GM21367 (cell line): ENCODE results near the gene HNRNPAB.

Experiments used
- ATAC-seq: cut with Tn5 transposase; IDR thresholded peaks from one replicate; pipeline ENCODE4 v1.9.1; 2021; ENCODE audit not compliant: unreplicated experiment

HNRNPAB gene

GRCh38 chr5:178204182-178204934, at the start of gene HNRNPAB:
Gene HNRNPAB, plus strand, starts transcription at chr5:178204533. Its CDS starts 305 bp downstream, at chr5:178204838.
- peak; percentile 75 for ATAC-seq

- no peak for ATAC-seq
Observed at GRCh38 chr5:178155065-178155464, 49.3 kb upstream of the HNRNPAB start.

DNA sequence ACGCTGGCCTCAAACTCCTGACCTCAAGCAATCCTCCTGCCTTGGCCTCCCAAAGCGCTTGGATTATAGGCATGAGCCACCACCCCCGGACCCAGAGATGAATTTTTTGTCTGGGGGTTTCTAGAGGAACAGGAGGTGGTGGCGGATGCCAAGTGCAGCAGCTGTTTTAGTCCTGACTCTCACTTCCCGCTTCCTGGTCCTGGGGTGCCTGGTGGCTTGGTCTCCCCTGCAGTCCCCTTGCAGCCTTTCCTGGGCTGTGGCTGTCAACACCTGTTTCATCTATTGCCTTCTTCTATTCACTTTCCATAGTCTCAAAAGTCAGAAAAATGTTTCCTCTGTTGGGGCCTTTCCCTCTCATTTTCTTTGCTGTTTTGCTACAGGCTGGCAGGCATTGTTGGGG, 44.2 kb upstream of the HNRNPAB start:
- no peak for ATAC-seq

GRCh38 chr5:178162481-178162880, 41.9 kb upstream of the HNRNPAB start:
- ATAC-seq: no peak

DNA sequence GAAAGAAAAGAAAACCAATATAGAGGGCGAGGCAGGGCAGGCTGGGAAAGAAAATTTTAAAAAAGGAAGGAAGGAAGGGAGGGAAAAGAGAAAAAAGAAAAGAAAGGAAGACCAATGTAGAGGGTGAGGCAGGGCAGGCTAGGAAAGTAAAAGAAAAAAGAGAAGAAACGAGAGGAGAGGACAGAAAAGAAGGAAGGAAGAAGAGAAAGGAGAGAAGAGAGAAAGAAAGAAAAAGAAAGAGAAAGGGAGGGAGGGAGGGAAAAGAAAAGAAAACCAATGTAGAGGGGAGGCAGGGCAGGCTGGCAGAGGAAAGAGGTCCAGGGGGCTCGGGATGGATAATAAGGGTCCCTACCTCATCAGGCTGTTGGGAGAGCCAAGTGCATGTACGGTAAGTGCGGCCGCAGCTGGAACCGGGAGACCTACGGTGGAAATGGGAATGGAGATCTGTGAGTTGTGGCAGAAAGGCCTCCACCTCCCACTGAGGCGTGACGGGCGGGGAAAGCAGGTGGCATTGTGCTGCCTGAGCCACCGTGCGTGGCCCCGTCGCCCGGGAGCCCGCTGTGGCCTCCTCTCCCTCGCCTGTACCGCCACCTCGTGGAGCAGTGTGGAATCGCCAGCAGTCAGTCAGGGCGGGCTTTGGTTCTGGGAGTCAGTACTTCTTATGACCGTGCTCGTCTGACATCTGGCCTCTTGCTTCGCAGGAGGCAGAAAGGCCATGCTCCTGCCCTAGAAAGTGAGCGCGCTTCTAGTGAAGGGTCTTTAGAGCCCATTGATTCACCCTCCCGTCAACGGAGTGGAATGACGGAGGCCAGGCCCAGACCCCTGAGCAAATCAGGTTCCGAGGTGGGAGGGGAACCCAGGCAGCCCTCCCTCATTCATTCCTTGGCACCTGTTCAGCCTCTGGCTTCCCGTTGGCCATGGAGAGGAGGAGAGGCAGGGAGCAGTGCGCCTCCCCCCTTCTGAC, 40.3 kb upstream of the HNRNPAB start:
- peak; percentile 88 for ATAC-seq

DNA sequence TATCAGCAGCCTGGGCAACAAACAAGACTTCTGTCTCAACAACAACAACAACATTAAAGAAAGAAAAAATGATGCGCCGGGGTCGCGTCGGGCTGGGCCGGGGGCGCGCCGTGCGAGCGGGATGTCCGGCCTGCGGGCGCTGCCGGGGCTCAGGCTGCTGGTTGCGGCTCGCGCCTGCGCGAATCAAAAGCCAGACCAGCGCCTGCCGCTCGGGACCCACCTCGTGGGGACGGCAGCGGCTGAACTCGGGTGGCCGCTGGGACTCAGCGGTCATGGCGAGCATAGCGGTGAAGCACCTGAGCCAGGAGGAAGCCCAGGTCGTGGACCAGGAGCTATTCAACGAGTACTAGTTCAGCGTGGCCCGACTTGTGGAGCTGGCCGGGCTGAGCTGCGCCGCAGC, 38.8 kb upstream of the HNRNPAB start:
- ATAC-seq: no peak

DNA sequence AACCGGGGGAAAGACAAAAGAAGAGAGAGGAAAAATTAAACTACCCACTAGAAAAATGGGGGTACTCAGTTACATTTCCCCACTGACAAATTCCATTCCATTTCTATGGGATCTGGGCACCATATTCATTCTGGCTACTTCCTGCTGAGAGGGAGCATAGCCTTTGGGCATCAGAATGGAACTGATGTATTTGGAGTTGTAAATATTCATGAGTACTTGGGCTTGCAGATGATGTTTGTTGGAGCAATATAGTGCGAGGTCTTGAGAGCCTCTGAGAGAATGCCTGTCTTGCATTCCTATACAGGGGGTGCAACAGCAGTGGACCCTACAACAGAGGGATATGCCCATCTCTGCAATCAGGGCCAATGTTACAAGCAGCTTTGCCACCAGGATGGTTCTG, 33.9 kb upstream of the HNRNPAB start:
- ATAC-seq: no peak

DNA sequence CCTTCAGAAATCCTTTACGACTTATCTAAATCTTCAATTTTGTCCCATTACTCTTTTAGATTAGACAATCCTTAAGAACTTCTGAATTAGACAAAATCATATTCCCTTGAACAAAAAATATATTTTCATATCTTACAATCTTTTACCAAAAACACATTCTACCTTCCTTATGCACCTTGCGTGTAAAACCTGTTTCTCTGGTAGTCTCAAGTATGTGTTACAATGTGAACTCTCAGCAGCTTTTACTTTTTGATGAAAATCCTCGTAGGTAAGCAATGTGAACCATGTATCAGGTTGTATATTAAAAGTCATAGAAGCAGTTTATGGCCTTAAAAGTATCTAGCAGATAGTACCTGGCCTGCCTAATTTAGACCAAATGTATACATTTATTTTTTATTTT, 29.9 kb upstream of the HNRNPAB start:
- no peak for ATAC-seq

GRCh38 chr5:178176791-178177190, 27.5 kb upstream of the HNRNPAB start:
- no peak for ATAC-seq

DNA sequence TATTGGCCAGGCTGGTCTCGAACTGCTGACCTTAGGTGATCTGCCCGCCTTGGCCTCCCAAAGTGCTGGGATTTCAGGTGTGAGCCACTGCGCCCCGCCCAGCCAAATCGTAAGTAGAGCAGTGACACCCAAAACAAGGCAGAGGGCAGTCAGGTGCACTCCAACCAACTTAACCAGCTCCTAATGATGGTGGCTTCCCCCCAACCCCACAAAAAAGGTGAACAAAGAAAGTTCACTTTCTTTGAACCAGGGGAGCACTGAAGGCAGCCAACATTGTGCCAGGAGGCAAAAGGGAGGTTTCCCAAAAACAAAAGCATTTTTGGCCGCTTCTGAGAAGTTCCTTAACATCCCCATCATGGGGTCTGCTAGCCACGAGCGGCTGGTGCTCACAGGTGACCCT, 26.8 kb upstream of the HNRNPAB start:
- ATAC-seq: no peak

GRCh38 chr5:178180141-178180863, 24.0 kb upstream of the HNRNPAB start:
- ATAC-seq: no peak

DNA sequence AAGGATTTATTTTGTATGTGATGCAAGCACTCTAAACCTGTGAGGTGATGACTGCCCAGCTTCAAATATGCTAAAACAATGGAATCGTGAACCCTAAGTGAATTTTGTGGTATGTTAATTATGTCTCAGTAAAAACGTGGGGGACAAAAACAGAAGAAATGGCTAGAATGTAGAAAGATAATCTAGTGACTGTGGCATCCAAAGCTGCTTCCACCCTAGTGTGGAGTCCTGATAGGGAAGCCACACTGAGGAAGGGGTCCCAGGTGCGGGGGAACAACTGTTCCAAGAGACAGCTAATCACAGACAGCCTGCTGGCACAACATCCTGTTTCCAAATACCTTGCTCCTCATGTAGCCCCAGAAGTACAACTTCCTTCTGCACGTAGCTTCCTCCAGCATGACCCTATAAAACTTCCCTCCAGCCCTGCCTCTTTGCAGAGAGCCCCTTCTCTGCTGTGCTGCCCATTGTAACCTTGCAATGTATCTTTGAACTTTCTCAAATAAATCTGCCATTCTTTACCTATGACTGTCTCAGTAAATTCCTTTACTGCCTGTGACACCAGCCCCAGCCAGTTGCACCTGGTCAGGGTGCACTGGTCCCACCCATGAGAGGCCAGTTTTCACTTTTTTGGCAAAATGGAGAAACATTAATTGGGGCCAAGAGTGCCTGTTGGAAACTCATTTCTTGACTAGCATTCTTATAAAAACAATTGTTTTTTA, 22.0 kb upstream of the HNRNPAB start:
- ATAC-seq: no peak

DNA sequence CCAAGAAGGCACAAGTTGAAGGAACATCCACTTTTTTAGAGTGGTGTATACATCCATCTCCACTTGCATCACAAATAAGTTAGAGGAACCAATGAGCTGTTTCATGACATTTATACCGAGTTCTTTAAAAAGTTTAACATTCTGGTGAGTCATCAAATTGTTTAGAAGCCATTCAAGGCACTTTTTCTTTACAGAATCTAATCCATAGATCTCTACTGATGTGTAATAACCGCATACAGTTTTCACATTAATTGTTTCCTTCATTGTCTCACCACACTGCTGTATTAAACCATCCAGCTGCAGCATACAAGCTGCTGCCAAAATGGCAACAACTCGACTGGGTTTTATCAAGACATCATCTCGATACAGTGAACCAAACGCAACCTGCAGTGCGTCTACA, 17.9 kb upstream of the HNRNPAB start:
- ATAC-seq: no peak

DNA sequence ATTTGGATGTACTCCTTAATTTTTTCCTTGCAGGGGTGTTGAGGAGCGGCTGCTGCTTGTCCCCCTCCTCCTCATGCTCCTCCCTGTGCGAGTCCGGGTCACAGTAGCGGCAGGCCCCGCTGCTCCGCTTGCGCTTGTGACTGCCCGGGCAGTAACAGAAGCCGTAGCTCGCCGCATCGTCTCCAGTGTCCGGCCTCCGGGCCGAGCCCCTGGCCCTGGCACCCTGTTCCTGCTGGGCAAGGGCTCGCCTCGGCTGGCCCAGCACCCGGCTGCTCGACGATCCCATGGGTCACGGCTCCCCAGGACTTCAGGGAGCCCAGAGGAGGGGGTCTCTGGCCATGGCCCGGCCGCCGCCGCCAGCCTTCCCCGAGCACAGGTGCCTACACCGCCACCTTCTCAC, 17.3 kb upstream of the HNRNPAB start, which contains the start of gene GMCL2:
Gene GMCL2, minus strand, starts transcription at position 358 of the 400 bp plus-strand sequence. Its CDS starts 72 bp downstream, at position 286.
- no peak for ATAC-seq

GRCh38 chr5:178189433-178189832, 14.9 kb upstream of the HNRNPAB start:
- no peak for ATAC-seq

- no peak for ATAC-seq
Observed at GRCh38 chr5:178191661-178192060, 12.7 kb upstream of the HNRNPAB start.

DNA sequence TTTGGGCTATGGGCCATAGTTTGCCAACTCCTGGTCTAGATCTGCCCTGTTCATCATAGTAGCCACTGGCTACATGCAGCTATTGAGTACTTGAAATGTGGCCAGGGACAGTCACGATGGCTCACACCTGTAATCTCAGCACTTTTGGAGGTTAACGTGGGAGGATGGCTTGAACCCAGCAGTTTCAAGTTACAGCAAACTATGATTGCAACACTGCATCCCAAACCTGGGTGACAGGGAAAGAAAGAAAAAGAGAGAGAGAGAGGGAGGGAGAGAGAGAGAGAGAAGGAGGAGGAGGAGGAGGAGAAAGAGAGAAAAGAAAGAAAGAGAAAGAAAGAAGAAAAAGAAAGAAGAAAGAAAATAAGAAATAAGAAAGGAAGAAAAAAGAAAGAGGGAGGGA, 12.1 kb upstream of the HNRNPAB start:
- no peak for ATAC-seq

DNA sequence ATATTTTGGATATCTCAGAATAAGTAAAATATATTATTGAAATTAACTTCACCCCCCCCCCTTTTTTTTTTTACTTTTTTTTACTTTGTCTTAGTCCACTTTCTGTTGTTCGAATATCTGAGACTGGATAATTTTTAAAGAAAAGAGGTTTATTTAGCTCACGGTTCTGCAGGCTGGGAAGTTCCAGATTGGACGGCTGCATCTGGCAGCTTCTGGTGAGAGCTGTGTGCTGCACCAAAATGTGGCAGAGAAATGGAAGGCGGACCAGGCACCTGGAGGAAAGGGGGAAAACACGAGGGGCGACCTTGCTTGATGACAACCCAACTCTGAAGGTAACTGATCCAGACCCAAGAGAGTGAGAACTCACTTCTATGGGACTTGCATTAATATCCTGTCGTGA, 11.5 kb upstream of the HNRNPAB start:
- no peak for ATAC-seq

GRCh38 chr5:178193251-178193809, 11.0 kb upstream of the HNRNPAB start:
- ATAC-seq: no peak

DNA sequence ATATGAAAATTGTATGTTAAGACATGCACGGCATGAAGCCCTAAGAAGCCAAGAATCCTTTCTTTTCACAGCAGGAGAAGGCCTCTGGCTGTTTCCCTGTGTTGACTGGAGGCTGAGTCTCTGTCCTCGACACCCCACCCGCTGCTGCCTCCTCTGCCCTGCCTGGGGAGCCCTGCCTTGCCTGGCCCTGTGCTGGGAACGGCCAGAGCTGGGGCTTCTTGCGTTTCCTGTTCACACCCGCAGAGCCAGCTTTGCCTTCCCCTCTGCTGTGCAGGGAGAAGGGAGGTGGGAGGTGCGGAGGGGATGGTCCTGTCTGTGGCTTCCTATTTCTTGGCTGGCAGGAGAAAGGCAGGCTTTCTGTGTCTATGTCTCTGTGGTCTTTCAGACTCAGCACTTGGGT, 10.3 kb upstream of the HNRNPAB start:
- ATAC-seq: no peak
